Stimulated activated CD4-positive, alpha-beta T cell treated with anti-CD3 and anti-CD28 coated beads, Interleukin-4, amount 100 ng/mL, for 4 hours (primary cell): ENCODE data around the gene F8.

Experiments used
- DNase-seq, 2 experiments: peaks; one replicate each; pipeline ENCODE4 v3.0.0-alpha.2; 2020

F8 gene

GRCh38 chrX:154809939-154810665 is 212.4 kb downstream of the F8 start:
- DNase-seq: no peak

GRCh38 chrX:154806837-154807501 is 215.6 kb downstream of the F8 start:
- no peak for DNase-seq

- DNase-seq: no peak
Measured at GRCh38 chrX:154805696-154806091, 216.8 kb downstream of the F8 start.

DNA sequence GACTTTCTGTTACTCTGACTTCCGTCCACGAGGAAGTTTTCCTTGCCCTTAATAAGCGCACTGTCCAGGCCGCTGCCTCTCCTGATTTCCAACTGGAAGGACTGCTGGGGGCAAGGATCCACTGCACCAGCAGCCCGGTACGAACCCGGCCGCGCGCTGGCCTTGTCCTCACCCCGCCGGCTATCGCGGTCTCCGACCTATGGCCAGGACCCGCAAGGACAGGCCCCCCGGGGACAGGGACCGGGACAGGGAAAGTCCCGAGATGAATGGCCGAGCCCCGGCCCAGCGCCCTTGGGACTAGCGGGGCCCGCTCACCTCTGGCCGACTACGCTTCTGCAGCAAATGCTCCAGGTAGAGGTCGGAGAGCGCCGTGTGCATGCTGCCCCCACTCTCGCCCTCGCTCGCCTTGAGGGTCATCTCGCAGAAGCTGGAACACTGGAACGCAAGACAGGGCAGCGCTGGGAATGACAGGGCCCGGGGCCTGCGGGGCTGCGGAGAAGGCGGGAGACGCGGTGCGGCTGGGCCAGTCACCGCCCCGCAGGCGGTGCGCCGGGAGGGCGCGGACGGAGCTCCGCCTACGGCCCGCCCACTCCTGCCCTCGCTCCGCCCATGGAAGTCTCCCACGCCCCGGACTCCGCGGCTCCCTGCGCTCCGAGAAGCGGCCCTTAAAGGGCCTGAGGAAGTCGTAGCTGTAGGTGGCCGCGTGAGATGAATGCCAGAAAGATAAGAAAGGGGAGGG is 217.4 kb downstream of the F8 start, which contains the start of gene MPP1:
Gene MPP1, minus strand, starts transcription at position 529 of the 739 bp plus-strand sequence. Its CDS starts 112 bp downstream, at position 417.
- peak; percentile 72 to 73 for DNase-seq

DNA sequence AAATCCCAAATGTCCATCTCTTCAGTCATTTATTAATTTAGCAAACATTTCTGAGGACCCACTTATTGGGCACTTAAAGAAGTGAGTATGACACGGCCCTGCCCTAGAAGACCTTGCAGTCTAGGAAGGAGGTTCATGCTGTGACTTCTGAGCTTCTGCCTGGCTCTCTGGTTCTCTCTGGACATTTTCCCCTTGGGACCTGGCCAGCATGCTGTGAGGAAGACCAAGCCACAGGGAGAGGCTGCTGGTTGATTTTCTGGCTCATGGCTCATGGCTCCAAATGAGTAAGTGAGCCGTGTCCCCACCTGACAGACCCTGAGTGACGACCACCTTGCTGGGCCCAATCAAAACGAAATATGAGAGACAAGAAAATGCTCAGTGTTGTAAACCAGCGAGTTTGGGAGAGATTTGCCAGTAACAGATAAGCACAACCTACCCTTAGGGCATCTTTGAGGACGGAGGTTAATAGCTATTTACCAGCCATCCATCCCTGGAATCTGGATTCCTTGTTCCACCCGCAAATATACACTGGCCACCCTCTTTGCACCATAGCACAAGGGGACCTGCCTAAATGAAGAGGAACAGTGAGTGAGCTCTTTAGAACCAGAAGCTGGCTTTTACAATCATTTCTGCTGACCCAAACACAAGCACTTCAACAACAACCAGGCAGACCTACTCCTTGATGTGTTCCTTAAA is 218.1 kb downstream of the F8 start:
- no peak for DNase-seq

GRCh38 chrX:154802947-154803346 is 219.6 kb downstream of the F8 start:
- no peak for DNase-seq

- no peak for DNase-seq
Measured at GRCh38 chrX:154800478-154801210, 221.9 kb downstream of the F8 start.

GRCh38 chrX:154799556-154800348 is 222.8 kb downstream of the F8 start:
- DNase-seq: no peak

DNA sequence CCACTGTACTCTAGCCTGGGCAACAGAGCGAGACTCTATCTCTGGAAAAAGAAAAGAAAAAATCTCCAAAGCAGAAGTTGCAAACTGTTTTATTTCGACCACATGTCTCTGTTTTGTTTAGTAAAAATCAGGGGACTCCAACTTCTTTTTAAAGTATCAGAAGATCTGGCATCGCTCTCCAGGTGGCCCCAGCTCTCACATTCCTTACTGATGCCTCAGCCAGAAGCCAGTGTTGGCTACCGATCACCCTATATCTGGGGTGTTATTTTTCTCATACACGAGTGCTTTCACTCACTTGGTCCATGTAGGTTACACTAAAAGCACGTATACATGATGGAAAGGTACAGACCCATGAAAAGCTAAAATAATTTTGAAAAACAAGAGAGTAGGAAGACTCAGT is 225.5 kb downstream of the F8 start:
- DNase-seq: no peak

DNA sequence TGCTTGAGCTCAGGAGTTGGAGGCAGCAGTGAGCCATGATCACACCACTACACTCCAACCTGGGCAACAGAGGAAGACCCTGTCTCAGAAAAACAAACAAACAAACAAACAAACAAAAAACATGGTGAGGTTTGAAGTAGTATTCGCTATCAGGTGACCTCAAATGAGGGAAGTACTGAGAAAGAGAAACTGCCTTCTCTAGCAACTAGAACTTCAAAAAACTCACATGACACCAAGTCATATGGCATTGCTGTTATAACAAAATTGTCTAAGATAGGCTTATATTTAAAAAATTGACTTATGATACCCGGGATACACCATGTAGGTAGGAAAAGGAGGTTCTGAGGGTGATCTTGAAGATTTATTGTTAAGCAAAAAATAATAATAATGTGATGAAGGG is 227.5 kb downstream of the F8 start:
- no peak for DNase-seq

DNA sequence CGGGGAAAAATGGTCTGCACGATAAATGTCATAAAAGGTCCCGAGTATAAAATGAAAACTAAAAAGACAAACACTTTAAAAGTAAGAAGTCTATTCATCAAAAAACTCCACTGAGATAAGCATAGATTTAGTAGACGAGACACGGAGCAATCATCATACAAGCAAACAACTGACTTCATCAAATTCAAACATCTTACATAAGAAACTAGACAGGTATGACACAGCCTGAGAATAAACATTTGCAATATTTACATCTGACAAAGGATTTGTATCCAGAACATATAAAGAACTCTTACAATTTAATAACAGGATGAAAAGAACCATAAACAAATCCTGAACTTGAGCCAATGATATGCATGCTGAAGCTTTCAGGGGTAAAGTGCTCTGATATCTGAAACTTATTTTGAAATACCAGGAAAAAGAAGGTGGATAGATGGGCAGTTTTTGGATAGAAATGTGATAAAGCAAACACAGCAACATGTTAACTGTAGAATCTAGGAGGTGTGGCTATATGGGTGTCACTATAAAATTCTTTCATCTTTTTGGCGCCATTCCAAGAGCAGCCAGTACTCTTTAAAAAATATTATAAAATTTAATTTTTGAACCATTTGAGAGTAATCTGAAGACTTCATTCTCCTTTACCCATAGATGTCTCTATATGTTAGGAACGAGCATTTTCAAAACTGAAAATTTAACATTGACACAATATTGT is 229.3 kb downstream of the F8 start:
- DNase-seq: no peak

DNA sequence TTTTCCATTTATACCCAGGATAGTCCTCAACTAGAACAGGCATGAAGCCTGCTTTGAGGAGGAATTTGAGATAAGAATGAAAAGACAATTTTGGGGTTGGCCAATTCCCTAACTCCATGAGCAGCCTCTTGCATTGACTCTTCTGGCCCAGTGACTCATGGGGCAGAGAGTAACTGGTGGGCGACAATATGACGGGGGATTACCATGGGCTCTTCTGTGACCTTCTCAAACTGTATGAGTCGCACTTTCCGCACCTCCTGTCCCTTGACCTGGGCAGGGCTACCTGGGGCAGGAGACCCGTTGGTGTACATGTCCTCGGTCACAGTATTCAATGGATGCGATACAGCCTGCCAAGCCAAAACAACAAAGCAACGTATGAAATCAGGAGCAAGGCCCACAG is 230.6 kb downstream of the F8 start:
- no peak for DNase-seq

GRCh38 chrX:154791467-154791866 is 231.1 kb downstream of the F8 start:
- no peak for DNase-seq
